Hematopoietic multipotent progenitor cell treated with erythropoietin and hydrocortisone succinate and interleukin-3 and kit ligand, for 6 days (in vitro differentiated cells): ENCODE results near the gene MOB3B.

Experiments
- DNase-seq: peaks from one replicate; pipeline ENCODE4 v3.0.0-alpha.2; 2015

The MOB3B gene

GRCh38 chr9:27384262-27385014, 145.2 kb downstream of the MOB3B start:
- no peak for DNase-seq

- DNase-seq = no peak
These were observed 146.1 kb downstream of the MOB3B start for GRCh38 chr9:27383524-27383923.

- no peak for DNase-seq
These were observed 146.6 kb downstream of the MOB3B start for GRCh38 chr9:27382975-27383374.

GRCh38 chr9:27382308-27382707, 147.3 kb downstream of the MOB3B start:
- no peak for DNase-seq

GRCh38 chr9:27379311-27380251, 150.0 kb downstream of the MOB3B start:
- DNase-seq = no peak

- no peak for DNase-seq
These were observed 151.7 kb downstream of the MOB3B start for GRCh38 chr9:27377811-27378456.

GRCh38 chr9:27377147-27377807, 152.3 kb downstream of the MOB3B start:
- no peak for DNase-seq

GRCh38 chr9:27373851-27374250, 155.8 kb downstream of the MOB3B start:
- no peak for DNase-seq

GRCh38 chr9:27372615-27373014, 157.0 kb downstream of the MOB3B start:
- no peak for DNase-seq

- DNase-seq = no peak
These were observed 158.2 kb downstream of the MOB3B start for GRCh38 chr9:27371382-27371781.

GRCh38 chr9:27369591-27369990, 160.0 kb downstream of the MOB3B start:
- no peak for DNase-seq

GRCh38 chr9:27368316-27368985, 161.2 kb downstream of the MOB3B start:
- no peak for DNase-seq

- no peak for DNase-seq
These were observed 161.7 kb downstream of the MOB3B start for GRCh38 chr9:27367921-27368315.

- DNase-seq = no peak
These were observed 162.3 kb downstream of the MOB3B start for GRCh38 chr9:27367175-27367798.

- DNase-seq = no peak
These were observed 163.8 kb downstream of the MOB3B start for GRCh38 chr9:27365707-27366376.

GRCh38 chr9:27362447-27363210, 167.0 kb downstream of the MOB3B start:
- no peak for DNase-seq

GRCh38 chr9:27361492-27361891, 168.1 kb downstream of the MOB3B start:
- DNase-seq = peak; percentile 47

- DNase-seq = no peak
These were observed 169.9 kb downstream of the MOB3B start for GRCh38 chr9:27359763-27360162.

- DNase-seq = no peak
These were observed 171.6 kb downstream of the MOB3B start for GRCh38 chr9:27358007-27358406.

- no peak for DNase-seq
These were observed 173.2 kb downstream of the MOB3B start for GRCh38 chr9:27356446-27356845.
